GM19324 (cell line): ENCODE measurements around the gene FXYD1.

Source experiments
- ATAC-seq: cut with Tn5 transposase; IDR thresholded peaks from one replicate; pipeline ENCODE4 v1.9.1; 2021; ENCODE audit warnings: mild to moderate bottlenecking, moderate library complexity; ENCODE audit not compliant: unreplicated experiment, low FRiP score

The FXYD1 gene

DNA sequence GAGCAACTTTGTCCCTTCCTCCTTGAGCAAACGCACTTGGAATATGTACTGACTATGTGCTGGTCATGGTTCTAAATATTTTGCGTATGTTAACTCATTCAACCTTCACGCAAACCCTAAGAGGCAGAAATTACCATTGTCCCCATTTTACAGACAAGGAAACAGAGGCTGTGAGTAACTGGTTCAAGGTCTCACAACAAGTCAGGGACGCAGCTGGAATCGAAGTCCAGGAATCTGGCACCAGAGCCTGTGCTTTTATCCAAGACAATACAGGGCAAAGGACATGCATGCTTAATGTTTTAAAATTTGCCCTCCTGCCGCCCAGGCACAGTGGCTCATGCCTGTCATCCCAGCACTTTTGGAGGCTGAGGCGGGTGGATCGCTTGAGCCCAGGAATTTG, 21.0 kb downstream of the FXYD1 start:
- ATAC-seq: no peak

DNA sequence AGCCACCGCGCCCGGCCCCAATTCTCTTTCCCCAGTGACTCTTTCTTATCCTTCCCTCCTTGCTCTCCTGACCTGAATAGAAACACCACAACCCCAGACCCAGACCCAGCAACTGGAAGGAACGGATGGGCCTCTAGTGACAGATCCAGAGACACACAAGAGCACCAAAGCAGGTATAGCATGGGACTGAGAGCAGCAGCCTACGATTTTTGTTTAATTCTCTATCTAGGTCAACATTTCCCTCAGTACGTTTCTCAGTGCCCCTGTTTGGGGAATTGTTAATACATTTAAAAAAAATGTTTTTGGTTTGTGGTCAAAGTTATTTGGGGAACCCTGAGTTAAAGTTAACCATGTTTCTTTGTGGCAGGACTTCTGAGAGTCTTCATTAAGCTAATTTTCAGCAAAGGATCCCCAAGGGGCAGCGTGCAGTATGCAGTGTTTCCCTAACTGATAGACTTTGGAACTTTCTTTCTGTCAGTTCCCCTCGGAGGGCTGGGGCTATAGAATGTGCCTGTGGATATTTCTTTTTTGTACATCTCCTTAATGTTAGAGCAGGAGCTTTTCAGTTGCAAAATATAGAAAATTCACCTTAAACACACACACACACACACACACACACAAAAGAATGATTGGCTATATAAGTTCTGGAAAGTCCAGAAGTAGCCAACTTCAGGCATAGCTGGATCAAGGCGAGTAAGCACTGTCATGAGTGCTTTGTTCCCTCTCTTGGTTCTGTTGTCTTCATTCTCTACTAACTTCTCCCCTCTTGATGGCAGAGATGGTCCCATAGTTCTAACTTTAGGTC, 22.2 kb downstream of the FXYD1 start:
- no peak for ATAC-seq

DNA sequence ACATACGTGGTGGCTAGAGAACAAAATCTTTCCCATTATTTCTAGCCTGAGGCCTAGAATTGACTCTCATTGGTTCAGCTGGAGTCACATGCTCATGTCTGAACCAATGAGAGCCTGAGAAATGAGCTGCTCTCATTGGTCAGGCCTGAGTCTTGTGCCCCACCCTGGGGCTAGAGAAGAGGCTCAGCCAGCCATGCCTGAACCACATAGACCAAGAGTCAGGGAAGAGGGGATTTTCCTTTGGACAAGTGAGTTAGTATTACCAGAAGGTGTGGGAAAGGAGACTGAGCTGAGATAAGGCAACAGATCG, 22.8 kb downstream of the FXYD1 start:
- no peak for ATAC-seq

DNA sequence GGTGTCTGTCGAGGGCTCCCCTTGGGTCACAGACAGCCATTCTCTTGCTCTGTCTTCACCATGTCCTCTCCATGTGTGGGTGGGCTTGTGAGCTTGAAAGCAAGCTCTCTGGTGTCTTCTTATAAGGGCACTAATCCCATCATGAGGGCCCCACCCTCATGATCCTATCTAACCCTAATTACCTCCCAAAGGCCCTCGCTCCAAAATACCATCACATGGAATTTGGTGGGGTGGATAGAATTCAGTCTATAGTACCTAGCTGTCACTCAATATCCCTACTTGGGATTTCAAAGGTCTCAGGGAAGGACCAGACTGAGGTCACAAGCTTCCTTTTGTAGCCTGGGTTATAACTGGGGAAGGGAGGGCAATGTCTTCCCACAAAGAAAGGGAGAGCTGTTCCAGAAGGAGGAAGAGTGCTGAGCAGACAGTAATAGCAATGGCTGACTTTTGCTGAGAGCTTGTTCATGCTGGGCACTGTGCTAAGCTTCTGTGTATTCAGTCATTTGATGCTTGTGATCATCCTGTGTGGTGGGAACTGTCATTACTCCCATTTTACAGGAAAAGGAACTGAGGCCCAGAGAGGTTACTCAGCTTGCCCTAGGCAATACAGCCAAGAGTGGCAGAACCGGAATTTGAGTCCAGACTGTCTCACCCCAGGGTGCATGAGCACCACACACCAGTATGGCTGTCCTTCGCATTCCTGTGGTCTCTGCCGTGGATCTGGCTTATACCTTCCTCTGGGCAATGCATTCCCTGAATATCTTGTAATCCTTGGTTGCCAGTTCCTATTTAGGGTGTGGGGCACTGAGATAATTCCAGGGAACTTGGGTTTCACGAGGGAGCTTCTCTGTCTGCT, 24.1 kb downstream of the FXYD1 start:
- no peak for ATAC-seq

DNA sequence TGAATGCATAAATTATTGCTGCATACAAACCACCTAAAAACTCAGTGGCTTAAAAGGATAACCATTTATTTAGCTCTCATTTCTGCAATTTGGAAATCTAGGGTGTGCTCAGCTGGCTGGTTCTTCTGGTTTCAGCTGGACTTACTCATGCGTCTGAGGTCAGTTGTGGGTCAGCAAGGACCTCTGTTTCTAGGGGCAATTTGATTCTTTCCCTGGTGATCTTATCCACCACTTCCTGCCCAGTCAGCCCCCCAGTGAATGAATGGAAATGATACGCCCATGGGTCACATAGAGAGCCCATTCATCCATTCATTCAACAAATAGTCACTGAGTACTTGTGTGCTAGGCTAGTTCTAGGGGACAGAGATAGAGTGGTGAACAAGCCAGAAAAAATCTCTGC, 25.8 kb downstream of the FXYD1 start:
- ATAC-seq: no peak

DNA sequence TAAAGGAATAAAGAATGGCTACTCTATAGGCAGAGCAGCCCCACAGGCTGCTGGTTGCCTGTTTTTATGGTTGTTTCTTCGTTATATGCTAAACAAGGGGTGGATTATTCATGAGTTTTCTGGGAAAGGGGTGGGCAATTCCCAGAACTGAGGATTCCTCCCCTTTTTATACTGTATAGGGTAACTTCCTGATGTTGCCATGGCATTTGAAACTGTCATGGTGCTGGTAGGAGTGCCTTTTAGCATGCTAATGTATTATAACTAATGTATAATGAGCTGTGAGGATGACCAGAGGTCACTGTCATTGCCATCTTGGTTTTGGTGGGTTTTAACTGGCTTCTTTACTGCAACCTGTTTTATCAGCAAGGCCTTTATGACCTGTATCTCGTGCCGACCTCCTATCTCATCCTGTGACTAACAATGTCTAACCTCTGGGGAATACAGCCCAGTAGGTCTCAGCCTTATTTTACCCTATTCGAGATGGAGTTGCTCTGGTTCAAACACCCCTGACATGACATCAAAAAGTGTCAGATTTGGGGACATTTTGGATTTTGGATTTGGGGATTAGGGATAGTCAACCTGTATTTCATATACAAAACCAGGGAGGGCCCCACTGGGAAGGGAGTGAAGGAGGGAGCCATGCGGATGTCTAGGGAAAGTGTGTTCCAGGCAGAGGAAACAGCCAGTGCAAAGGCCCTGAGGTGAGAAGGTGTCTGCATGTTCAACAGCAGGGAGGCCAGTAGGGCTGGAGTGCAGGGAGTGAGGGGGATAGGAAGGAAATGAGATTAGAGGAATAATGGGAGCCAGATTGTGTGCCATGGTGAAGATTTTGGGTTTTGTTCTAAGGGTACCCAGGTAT, 26.8 kb downstream of the FXYD1 start:
- ATAC-seq: no peak

DNA sequence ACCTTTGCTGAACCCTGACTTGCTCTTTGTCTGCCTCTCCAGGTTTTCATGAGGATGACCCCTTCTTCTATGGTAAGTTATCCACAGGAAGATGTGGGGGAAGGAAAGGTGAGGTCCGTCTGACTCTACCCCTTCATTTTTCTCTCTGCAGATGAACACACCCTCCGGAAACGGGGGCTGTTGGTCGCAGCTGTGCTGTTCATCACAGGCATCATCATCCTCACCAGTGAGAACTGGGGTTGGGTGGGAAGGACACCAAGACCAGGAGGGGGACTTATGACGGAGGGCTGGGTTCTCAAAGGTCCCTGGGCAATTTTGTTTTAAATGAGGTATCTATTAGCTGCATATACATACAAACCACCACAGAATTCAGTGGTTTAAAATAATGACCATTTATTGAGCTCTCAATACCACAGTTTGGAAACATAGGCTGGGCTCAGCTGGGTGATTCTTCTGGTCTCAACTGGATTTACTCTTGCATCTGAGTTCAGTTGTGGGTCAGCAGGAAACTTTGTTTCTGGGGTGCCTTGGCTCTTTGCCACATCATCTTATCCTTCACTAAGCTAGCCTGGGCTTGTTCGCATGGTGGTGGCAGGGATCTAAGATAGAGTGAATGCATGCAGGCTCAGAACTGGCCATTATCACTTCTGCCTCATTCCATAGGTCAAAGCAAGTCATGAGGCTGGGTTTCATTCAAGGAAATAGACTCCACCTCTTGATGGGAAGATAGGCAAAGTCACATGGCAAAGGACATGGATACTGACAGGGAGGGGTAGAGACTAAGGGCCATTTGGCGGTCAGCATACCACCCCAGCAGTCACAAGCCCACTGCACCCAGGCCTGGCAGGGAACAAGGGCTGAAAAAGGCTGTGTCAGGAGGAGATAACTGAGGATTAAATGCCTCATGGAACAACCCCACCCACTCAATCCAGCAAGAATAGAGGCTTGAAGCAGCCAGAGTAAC, 27.8 kb downstream of the FXYD1 start:
- ATAC-seq: no peak

DNA sequence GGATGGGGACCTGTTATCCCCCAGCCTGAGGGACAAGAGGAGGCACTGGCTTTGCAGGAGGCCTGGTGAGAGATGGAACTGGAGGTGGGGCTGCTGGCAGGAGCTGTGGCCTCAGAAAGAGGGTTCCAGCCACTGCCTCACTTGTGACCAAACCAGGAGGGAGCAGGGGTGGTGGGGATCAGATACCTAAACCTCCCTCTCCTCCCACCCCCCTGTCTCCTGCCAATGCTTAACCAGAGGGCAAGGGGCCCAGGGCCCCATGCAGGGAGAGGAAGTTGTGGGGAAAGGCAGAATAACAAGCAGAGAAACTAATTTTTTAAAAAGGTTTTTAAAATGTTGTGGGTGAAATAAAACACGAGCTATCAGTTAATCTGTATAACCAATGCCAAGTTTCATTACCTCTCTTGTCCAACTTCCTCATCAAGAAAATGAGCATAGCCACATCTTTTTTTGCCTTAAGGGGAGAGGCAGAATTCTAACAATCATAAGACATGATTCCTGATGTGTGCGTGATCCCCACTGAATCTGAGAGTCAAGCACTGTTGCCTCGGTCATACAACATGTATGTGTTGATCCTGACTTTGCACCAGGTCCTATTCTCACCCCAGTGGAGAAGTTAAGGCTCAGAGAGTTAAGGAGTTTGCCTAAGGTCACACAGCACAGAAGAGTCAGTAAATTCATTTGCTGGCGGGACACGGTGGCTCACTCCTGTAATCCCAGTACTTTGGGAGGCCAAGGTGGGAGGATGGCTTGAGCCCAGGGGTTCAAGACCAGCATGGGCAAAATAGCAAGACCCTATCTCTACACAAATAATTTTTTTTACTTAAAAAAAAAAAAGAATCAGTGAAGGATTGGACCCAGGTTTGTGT, 28.9 kb downstream of the FXYD1 start:
- ATAC-seq: no peak

DNA sequence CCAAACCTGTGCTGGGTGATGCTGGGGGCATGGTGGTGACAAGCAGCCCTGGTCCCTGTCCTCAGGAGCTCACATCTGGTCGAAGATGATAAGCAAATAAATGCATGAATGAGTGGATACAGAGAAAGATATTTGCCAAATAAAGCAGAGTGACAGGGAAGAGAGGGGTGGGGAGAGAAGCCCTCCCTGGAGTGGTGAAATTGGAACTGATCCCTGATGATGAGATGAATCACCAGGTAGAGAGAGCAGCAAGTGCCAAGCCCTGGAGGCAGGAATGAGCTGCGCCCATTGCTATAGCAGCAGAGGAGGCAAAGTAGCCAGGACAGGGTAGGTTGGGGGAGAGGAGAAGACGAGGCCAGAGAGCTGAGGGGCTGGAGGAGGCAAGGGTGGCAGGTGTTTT, 29.6 kb downstream of the FXYD1 start:
- ATAC-seq: no peak

DNA sequence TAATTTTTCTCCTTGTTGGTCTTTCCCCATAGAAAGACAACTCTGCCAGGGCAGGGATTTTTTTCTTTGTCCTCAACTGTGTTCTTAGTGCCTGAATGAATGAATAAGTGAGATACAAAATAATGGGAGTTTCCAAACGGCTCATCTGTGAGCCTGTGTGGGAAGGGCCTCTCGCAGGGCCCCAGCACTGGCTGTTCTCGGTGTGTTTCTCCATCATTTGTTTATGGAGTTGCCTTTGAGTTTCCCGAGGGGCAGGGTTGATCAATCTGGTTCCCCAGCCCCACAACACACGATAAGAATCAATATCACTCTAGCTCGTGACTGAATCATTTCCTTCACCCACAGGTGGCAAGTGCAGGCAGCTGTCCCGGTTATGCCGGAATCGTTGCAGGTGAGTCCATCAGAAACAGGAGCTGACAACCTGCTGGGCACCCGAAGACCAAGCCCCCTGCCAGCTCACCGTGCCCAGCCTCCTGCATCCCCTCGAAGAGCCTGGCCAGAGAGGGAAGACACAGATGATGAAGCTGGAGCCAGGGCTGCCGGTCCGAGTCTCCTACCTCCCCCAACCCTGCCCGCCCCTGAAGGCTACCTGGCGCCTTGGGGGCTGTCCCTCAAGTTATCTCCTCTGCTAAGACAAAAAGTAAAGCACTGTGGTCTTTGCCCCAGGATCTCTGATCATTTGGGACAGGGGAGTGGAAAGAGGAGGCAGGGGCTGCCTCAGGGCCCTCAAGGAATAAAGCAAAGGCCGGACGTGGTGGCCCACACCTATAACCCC, 30.8 kb downstream of the FXYD1 start:
- ATAC-seq: no peak

DNA sequence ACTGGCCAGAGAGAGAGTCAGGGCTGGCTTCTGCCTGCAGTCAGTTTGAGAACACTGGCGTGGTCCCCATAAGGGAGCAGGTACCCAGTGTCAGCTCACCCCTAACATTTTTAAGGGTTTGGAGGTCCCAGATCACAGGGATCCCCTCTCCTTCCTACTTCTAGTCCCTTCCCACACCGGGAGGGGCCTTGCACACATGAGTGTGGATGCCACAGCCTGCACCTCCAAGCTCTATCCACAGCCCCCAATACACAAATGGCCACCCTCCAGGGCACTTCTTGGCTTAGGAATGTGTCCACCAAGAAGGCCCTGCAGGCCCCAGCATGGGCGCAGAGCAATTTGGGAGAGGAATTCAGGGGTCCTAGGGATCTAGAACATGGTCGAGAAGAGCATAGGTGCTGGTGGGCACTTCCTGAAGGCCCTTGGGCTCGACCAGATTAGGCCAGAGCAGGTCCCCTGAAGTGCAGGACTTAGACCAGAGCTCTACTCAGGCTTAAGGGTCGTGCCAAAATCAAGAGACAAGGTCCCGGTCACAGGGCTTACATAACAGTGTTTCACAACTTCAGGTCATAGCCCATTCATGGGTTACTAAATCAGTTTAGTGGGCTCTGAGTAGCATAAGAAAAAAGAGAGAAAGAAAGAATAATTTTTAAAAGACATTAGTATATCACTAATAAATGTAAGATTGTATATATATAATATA, 31.9 kb downstream of the FXYD1 start:
- ATAC-seq: no peak

DNA sequence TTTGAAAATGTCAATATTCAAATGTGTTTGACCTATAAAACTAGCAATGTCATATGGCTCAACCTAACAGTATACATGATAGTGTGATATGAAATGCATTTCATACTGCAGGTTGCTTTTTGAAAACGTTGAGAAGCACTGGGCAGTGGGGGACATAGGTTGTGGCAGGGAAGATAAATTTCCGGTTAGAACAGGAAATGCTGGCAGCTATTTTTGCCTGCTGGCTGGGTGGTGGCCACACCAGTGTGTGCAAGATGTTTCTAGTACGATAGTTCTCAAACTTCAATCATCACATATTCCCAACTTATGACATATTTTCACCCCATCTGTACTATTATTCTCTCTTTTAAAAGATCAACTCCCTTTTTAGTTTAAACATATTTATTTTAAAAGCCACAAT, 33.1 kb downstream of the FXYD1 start:
- ATAC-seq: no peak

DNA sequence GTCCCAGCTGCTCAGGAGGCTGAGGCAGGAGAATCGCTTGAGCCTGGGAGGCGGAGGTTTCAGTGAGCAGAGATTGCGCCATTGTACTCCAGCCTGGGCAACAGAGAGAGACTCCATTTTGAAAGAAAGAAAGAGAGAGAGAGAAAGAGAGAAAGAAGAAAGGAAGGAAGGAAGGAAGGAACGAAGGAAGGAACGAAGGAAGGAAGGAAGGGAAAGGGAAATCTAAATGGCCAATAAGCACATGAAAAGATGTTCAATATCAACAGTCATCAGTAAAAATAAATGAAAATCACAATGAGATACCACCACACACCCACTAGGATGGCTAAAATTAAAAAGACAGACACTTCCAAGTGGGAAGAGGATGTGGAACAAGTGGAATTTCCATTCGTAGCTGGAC, 35.6 kb downstream of the FXYD1 start:
- ATAC-seq: no peak

DNA sequence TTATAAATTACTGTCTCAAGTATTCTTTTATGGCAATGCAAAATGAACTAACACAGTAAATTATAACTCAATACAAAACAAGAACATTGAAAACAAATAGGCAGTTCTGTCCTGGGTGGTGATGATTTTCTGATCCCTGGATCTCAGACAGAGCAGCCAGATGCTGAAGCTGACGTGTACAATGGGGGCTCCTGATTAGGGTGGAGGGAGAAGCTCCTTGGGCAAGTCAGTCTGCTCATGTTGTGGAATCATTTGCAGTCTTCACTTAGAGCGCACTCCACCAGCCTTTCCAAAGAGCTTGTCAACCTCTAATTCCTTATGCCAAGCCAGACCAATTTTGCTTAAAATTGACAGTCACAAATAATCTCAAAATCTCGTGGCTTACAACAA, 37.6 kb downstream of the FXYD1 start:
- ATAC-seq: no peak

DNA sequence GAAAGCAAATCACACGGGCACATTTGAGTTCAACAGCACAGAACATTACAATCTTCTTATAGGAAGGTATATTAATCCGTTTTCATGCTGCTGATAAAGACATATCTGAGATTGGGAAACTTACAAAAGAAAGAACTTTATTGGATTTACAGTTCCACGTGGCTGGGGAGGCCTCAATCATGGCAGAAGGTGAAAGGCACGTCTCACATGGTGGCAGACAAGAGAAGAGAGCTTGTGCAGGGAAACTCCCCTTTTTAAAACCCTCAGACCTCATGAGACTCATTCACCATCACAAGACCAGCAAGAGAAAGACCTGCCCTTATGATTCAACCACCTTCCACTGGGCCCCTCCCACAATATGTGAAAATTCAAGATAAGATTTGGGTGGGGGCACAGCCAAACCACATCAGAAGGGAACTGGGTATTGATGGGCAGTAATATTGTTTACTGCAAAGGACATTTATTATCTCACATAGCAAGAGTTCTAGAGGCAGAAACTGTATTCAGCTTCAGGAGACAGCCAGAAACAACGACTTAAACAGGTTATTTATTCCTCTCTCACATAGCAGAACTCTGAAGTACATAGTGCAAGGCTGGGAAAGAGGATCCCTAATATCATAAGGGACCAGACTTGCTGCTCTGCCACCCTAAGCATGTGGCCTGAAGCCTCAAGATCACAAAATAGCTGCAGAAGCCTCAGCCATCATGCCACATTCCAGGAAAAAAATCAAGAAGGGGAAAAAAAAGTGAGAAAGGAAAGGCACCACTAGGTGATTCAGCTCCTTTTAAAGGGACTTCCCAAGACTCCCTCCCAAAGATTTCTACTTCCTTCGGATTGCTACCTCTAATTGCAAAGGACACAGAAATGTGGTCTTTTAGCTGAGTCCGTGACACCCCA, 39.0 kb downstream of the FXYD1 start:
- ATAC-seq: no peak

DNA sequence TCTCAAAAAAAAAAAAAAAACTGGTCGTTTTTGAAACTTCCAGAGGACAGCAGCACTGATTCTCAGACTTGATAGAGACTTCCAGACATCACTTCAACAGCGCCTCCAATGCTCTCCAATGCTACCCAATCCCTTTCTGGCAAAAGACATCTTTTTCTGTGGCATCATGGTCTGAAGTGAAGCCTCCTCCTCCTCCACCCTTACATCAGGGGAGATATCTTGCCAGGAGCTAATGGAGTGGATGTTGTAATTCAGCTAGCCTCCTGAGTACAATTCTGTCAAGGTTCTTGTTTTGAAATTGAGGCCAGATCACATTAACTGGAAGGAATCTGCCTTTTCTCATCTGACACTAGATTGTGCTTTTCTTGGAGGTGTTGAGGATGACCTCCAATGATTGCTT, 40.1 kb downstream of the FXYD1 start:
- no peak for ATAC-seq

DNA sequence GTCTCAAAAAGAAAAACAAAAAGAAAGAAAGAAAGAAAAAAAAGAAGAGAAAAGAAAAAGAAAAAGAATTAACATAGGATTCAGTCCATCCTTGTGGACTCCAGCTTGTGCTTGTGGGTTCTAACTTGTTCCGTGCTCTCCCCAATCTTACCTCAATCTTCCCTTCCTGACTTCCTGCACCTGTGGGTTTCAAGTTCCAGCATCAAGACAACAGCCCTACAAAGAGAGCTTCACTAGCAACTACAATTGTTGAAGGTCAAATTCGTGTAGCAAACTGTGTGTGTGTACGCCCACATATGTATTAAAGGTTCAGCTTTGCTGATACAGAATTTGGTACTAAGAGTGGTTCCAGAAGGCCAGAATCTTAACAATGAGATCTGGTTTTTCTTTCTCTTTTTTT, 41.2 kb downstream of the FXYD1 start:
- ATAC-seq: no peak
